ENCODE results near the gene DDN. TPM values are rescaled to one million over a fixed set of nuclear protein-coding genes. Genes with fewer than 3 reads are reported as not detected.

The DDN gene
- total and polyA plus RNA-seq, 2 donors: 0.09 to 0.18 TPM

DNA sequence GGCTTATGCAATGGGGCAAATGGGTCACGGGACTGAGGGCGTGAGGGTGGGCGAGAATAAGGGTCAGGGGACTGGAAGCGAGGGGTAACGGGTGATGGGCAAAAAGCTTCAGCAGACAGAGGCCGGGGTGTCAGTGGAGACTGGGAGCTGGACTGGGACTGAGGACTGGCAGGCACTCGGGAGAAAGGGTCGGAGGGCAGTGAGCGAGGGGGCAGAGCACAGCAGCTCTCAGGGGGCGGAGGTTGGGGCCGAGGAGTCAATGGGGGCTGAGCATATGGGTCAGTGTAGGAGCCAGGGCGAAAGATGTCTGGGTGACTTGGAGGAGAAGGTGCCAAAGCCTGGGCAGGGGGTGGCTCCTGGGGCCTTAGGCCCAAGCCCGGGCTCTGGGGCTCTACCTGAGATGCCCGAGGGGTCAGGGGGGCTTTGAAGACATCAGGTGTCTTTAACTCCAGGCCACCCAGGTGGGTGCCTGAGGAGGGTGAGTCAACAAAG, 41.2 kb upstream of the DDN start:
- peaks cover 90 to 97% of the 10 kb centered on the region in 2 donors for H3K36me3 ChIP-seq (ENCODE audit: control insufficient read depth in 2 of 2, insufficient read depth in 2 of 2, low read length in 1 of 2)
- 98% methylated on average over 14 of the region's 14 CpGs for WGBS

DNA sequence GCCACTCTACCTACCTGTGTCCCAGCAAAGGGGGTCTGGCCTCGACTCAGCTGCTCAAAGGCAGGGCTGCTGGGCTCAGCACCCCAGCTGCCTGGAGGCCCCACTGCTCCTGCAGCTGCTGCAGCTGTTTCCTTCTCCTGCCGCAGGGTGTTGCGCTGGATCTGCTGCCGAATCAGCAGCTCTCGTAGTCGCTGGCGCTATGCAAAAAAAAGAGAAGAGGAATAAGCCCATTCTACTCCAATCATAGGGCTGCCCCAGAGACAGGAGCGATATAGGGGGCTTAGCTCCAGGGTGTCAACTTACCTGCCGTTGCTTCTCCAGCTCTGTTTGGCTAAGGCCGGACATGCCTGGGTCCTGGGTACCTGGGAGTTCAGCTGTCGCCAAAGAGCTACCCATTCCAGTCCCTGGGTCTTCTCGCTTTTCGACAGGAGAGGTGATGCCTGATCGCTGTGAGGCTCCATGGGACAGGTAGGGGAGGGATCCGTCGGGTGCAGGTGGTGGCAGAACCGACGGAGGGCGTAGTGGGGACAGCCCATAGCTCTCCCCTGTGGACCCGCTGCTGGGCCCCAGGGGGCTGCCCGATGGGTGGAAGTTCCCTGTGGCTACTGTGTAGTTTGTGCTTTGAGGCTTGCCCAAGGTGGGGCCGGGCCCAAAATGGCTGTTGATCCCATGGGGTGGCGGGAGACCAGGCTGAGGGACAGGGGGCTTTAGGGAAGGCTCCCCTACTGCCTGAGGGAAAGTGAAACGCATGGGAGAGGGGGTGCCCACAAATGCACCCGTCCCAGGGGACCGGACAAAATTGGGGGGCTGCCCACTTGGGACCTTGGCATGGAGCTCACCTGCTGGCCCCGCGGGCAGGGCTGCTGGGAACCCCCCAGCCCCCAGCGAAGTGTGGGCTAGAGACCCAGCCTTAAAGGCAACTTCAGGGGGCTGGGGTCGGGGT, 40.5 kb upstream of the DDN start:
- no peaks in the 10 kb centered on the region for H3K27me3 ChIP-seq (ENCODE audit: control insufficient read depth in 2 of 2, insufficient read depth in 1 of 2, low read length in 1 of 2)
- H3K4me1 ChIP-seq (ENCODE audit: control insufficient read depth in 2 of 2, insufficient read depth in 2 of 2, low read length in 2 of 2): no peaks in the 10 kb centered on the region
- H3K27ac ChIP-seq (ENCODE audit: low read depth in 1 of 2, low read length in 1 of 2): no peak overlapping the region
- no peak for DNase-seq (ENCODE audit: low read depth in 6 of 9, low spot score in 9 of 9)
- peaks cover 0 to 3% of the 10 kb centered on the region in 2 donors for H3K9me3 ChIP-seq (ENCODE audit: control insufficient read depth in 2 of 2, insufficient read depth in 1 of 2, low read length in 1 of 2)
- no peak overlapping the region for H3K4me3 ChIP-seq (ENCODE audit: low read length in 2 of 2)
- WGBS: 96% methylated on average over 30 of the region's 30 CpGs
- H3K36me3 ChIP-seq (ENCODE audit: control insufficient read depth in 2 of 2, insufficient read depth in 2 of 2, low read length in 1 of 2): peaks cover 89 to 97% of the 10 kb centered on the region in 2 donors

More for the DNA sequence above, 41.2 kb upstream of the DDN start:
- Histone ChIP-seq H3K4me3 (ENCODE audit: low read length in 2 of 2) (no peak overlapping the region), H3K27ac (ENCODE audit: low read depth in 1 of 2, low read length in 1 of 2) (no peak overlapping the region), H3K27me3 (ENCODE audit: control insufficient read depth in 2 of 2, insufficient read depth in 1 of 2, low read length in 1 of 2) (no peaks in the 10 kb centered on the region), H3K9me3 (ENCODE audit: control insufficient read depth in 2 of 2, insufficient read depth in 1 of 2, low read length in 1 of 2) (peaks cover 0 to 3% of the 10 kb centered on the region in 2 donors), H3K4me1 (ENCODE audit: control insufficient read depth in 2 of 2, insufficient read depth in 2 of 2, low read length in 2 of 2) (no peaks in the 10 kb centered on the region)
- no peak for DNase-seq (ENCODE audit: low read depth in 6 of 9, low spot score in 9 of 9)

DNA sequence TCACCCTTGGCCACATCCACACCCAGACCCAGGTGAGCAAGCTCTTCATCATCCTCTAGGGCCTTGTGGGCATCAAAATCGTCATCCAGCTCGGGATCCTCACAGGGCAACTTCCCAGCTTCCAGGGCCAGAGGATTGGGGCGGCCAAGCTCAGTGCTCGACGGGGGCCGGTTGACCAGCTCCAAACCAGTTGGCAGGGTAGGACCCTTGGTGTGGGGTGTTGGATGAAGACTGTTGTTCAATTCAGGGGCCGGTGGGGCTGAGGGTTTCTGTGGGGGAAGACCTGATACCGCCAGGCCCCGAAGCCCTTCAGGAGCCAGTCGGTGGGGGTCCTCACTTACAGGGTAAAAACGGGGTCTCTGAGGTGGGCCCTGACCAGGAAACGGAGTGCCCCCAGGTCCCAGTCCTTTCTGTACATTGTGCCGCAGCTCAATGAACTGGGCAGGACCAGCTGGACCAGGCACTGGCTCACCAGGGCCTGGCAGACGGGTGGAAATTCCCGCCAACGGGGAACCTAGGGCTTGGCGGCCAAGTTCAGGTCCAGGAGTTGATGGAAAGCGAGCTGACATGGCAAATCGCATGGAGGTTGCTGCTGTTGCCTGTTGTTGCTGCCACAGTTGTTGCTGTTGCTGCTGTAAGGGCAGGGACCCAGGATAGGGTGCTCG, 39.2 kb upstream of the DDN start:
- Histone ChIP-seq H3K4me1 (ENCODE audit: control insufficient read depth in 2 of 2, insufficient read depth in 2 of 2, low read length in 2 of 2) (no peaks in the 10 kb centered on the region), H3K27me3 (ENCODE audit: control insufficient read depth in 2 of 2, insufficient read depth in 1 of 2, low read length in 1 of 2) (no peaks in the 10 kb centered on the region), H3K27ac (ENCODE audit: low read depth in 1 of 2, low read length in 1 of 2) (no peak overlapping the region), H3K36me3 (ENCODE audit: control insufficient read depth in 2 of 2, insufficient read depth in 2 of 2, low read length in 1 of 2) (peaks cover 89 to 97% of the 10 kb centered on the region in 2 donors), H3K9me3 (ENCODE audit: control insufficient read depth in 2 of 2, insufficient read depth in 1 of 2, low read length in 1 of 2) (peaks cover 0 to 3% of the 10 kb centered on the region in 2 donors), H3K4me3 (ENCODE audit: low read length in 2 of 2) (no peak overlapping the region)
- no peak for DNase-seq (ENCODE audit: low read depth in 6 of 9, low spot score in 9 of 9)
- 98% methylated on average over 20 of the region's 20 CpGs for WGBS

DNA sequence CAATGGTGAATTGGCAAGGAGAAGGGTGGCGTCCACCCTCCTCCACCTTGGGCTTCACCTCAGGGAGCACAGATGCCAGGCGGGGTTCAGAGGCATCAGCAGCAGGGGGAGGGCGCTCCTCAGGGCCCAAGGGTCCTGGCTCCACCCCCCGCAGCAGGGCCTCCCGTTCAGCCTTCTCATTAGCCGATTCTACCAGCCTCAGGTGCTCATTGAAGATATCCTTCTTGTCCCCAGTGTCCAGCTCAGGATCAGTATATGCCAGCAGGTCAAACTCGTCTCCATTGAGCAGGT, 38.7 kb upstream of the DDN start:
- WGBS: 98% methylated on average over 7 of the region's 7 CpGs
- H3K27ac ChIP-seq (ENCODE audit: low read depth in 1 of 2, low read length in 1 of 2): no peak overlapping the region
- H3K4me3 ChIP-seq (ENCODE audit: low read length in 2 of 2): no peak overlapping the region
- no peaks in the 10 kb centered on the region for H3K27me3 ChIP-seq (ENCODE audit: control insufficient read depth in 2 of 2, insufficient read depth in 1 of 2, low read length in 1 of 2)
- no peak for DNase-seq (ENCODE audit: low read depth in 6 of 9, low spot score in 9 of 9)
- peaks cover 89 to 97% of the 10 kb centered on the region in 2 donors for H3K36me3 ChIP-seq (ENCODE audit: control insufficient read depth in 2 of 2, insufficient read depth in 2 of 2, low read length in 1 of 2)
- H3K9me3 ChIP-seq (ENCODE audit: control insufficient read depth in 2 of 2, insufficient read depth in 1 of 2, low read length in 1 of 2): peaks cover 0 to 3% of the 10 kb centered on the region in 2 donors
- H3K4me1 ChIP-seq (ENCODE audit: control insufficient read depth in 2 of 2, insufficient read depth in 2 of 2, low read length in 2 of 2): no peaks in the 10 kb centered on the region

DNA sequence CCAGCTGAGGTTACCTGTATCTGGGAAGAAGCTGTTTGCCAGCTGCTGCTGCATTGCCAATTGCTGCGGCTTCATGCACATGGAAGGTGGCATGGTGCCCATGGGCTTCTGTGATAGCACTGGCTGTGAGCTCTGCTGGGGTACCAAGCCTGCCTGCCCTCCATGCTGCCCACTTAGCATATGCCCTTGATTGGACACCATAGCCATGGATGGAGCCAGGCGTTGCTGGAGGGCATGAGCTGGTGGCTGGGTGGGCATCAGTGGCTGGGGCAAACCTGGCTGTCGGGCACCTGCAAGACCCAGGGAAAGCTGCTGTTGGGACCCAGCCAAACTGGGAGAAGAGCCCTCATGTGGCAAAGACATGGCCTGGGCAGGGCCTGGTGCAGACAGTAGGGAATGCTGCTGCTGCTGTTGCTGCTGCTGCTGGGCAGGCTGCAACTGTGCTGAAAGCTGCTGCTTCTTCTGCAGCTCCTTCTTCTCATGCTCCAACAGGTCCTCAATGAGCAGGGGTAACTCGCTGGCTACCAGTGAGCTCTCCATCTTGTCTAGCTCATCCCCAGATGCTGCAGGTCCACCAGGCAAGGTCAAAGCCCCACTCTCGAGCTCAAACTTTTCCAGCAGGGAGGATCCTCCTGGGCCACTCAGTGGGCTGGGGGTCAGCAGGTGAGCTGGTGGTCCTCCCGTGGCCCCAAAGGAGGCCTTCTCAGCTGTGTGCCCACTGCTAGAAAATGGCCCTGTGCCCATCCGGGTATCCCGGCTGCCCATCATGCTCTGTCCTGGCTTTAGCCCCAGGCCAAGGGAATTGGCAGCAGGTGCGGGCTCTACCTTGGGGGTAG, 38.2 kb upstream of the DDN start:
- Histone ChIP-seq H3K27me3 (ENCODE audit: control insufficient read depth in 2 of 2, insufficient read depth in 1 of 2, low read length in 1 of 2) (no peaks in the 10 kb centered on the region), H3K36me3 (ENCODE audit: control insufficient read depth in 2 of 2, insufficient read depth in 2 of 2, low read length in 1 of 2) (peaks cover 89 to 97% of the 10 kb centered on the region in 2 donors), H3K27ac (ENCODE audit: low read depth in 1 of 2, low read length in 1 of 2) (no peak overlapping the region), H3K4me1 (ENCODE audit: control insufficient read depth in 2 of 2, insufficient read depth in 2 of 2, low read length in 2 of 2) (no peaks in the 10 kb centered on the region), H3K9me3 (ENCODE audit: control insufficient read depth in 2 of 2, insufficient read depth in 1 of 2, low read length in 1 of 2) (peaks cover 0 to 3% of the 10 kb centered on the region in 2 donors), H3K4me3 (ENCODE audit: low read length in 2 of 2) (no peak overlapping the region)
- 98% methylated on average over 9 of the region's 9 CpGs for WGBS
- no peak for DNase-seq (ENCODE audit: low read depth in 6 of 9, low spot score in 9 of 9)

DNA sequence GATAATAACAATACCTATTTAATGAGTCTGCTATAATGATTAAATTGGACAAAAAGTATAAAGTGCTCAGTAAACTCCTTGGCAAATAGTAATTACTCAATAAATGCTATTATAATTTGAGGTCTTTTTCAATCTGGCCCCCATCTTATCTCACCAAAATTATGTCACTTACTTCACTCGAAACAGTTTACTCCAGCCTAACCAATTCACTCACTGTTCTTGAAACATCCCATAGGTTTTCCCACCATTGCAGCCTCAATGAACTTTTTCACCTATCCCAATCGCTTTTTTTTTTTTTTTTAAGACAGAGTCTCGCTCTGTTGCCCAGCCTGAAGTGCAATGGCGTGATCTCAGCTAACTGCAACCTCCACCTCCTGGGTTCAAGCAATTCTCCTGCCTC, 36.9 kb upstream of the DDN start:
- no peak for DNase-seq (ENCODE audit: low read depth in 6 of 9, low spot score in 9 of 9)
- peaks cover 0 to 3% of the 10 kb centered on the region in 2 donors for H3K9me3 ChIP-seq (ENCODE audit: control insufficient read depth in 2 of 2, insufficient read depth in 1 of 2, low read length in 1 of 2)
- no peak overlapping the region for H3K4me3 ChIP-seq (ENCODE audit: low read length in 2 of 2)
- over 99% methylated on average over 4 of the region's 4 CpGs for WGBS
- H3K36me3 ChIP-seq (ENCODE audit: control insufficient read depth in 2 of 2, insufficient read depth in 2 of 2, low read length in 1 of 2): peaks cover 89 to 97% of the 10 kb centered on the region in 2 donors
- H3K27me3 ChIP-seq (ENCODE audit: control insufficient read depth in 2 of 2, insufficient read depth in 1 of 2, low read length in 1 of 2): no peaks in the 10 kb centered on the region
- H3K27ac ChIP-seq (ENCODE audit: low read depth in 1 of 2, low read length in 1 of 2): no peak overlapping the region
- H3K4me1 ChIP-seq (ENCODE audit: control insufficient read depth in 2 of 2, insufficient read depth in 2 of 2, low read length in 2 of 2): no peaks in the 10 kb centered on the region

DNA sequence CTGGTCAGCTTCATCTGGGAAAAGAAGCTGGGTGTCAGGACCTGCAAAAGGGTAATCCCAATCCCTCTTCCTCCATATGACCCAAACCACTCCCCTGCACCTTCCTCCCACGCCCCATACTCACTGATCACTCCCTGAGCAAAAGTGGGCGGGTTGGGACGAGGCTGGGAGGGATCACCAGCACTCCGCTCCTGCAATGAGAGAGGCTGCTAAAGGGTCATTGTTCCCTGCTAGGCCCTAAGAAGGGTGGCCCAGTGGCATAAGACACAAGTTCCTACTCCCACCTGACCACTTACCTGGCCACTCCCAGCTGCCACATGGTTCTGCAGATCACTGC, 35.1 kb upstream of the DDN start:
- DNase-seq (ENCODE audit: low read depth in 6 of 9, low spot score in 9 of 9): no peak
- Histone ChIP-seq H3K9me3 (ENCODE audit: control insufficient read depth in 2 of 2, insufficient read depth in 1 of 2, low read length in 1 of 2) (peaks cover 0 to 3% of the 10 kb centered on the region in 2 donors), H3K4me3 (ENCODE audit: low read length in 2 of 2) (no peak overlapping the region), H3K36me3 (ENCODE audit: control insufficient read depth in 2 of 2, insufficient read depth in 2 of 2, low read length in 1 of 2) (peaks cover 84 to 97% of the 10 kb centered on the region in 2 donors), H3K27ac (ENCODE audit: low read depth in 1 of 2, low read length in 1 of 2) (no peak overlapping the region), H3K27me3 (ENCODE audit: control insufficient read depth in 2 of 2, insufficient read depth in 1 of 2, low read length in 1 of 2) (no peaks in the 10 kb centered on the region), H3K4me1 (ENCODE audit: control insufficient read depth in 2 of 2, insufficient read depth in 2 of 2, low read length in 2 of 2) (no peaks in the 10 kb centered on the region)
- 95% methylated on average over 4 of the region's 4 CpGs for WGBS

DNA sequence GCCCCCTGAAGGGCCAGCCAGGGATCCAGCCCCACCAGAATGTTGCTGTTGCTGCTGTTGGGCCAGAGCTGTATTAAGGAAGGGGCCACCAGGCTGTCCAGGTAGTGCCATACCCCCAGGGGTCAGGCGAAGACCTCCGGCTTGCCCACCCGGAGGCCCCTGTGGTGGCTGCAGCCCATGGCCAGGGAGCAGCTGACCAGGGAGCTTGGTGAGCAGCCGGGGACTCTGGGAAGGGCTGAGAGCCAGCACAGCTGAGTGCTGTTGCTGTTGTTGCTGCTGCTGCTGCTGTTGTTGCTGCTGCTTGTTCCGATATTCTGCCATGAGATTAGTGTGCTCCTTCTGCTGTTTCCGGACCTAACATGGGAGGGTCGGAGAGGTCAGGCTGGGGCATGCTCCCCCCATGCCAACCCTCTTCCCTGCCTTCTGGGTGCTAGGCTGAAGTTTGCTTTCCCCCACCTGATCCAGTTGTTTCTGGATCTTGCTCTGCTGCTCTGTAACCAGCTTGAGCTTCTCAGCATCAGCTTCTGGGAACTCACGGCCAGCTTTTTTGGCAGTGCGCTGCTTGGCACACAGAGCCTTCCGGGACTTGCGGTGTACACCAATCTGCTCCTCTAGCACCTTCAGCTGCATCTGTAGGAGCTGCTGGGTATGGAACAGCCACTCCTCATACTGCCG, 34.6 kb upstream of the DDN start:
- H3K27me3 ChIP-seq (ENCODE audit: control insufficient read depth in 2 of 2, insufficient read depth in 1 of 2, low read length in 1 of 2): no peaks in the 10 kb centered on the region
- 95% methylated on average over 12 of the region's 12 CpGs for WGBS
- no peak overlapping the region for H3K4me3 ChIP-seq (ENCODE audit: low read length in 2 of 2)
- DNase-seq (ENCODE audit: low read depth in 6 of 9, low spot score in 9 of 9): no peak
- H3K4me1 ChIP-seq (ENCODE audit: control insufficient read depth in 2 of 2, insufficient read depth in 2 of 2, low read length in 2 of 2): no peaks in the 10 kb centered on the region
- H3K27ac ChIP-seq (ENCODE audit: low read depth in 1 of 2, low read length in 1 of 2): no peak overlapping the region
- H3K9me3 ChIP-seq (ENCODE audit: control insufficient read depth in 2 of 2, insufficient read depth in 1 of 2, low read length in 1 of 2): peaks cover 0 to 3% of the 10 kb centered on the region in 2 donors
- peaks cover 84 to 97% of the 10 kb centered on the region in 2 donors for H3K36me3 ChIP-seq (ENCODE audit: control insufficient read depth in 2 of 2, insufficient read depth in 2 of 2, low read length in 1 of 2)
